PC-9 (cell line): ENCODE results near the gene FCER2. TPM values are rescaled to one million over a fixed set of nuclear protein-coding genes. Genes with fewer than 3 reads are reported as not detected.
A peak's percentile ranks its signal among the peaks of the same experiment; 100 is the strongest.

Experiments
- BruUV-seq: library from RNA; stranded (reverse); fragments of 400-500 nt; replicated peaks from 2 replicates; lab custom pipeline; 2021; lab: Mats Ljungman, UMichigan
- CTCF ChIA-PET: fragments of 300-600 bp; sonication (Branson Sonifier 250); formaldehyde crosslinking; loops from one replicate; lab custom pipeline; 2022; ENCODE audit warnings: antibody characterized with exemption; lab: Charles Lee
- POLR2A ChIA-PET: fragments of 300-600 bp; sonication (Branson Sonifier 250); formaldehyde crosslinking; loops from one replicate; lab custom pipeline; 2022; ENCODE audit warnings: antibody characterized with exemption; ENCODE audit not compliant: unreplicated experiment; lab: Charles Lee
- DNase-seq, 2 experiments: peaks; one replicate each; pipeline versions ENCODE4 v3.0.0 to v3.0.0-alpha.2; 2015 to 2022; ENCODE audit warnings: mixed read lengths in 1 of 2
- H2AFZ ChIP-seq: fragments of 200-600 bp; sonication (generic); 2 replicates; pipeline ENCODE4 v1.8.1; 2017; ENCODE audit warnings: antibody characterized with exemption
- H3F3A ChIP-seq: fragments of 200-600 bp; sonication (generic); 2 replicates; pipeline ENCODE4 v1.8.1; 2017; ENCODE audit warnings: antibody characterized with exemption, mild to moderate bottlenecking, low read depth; ENCODE audit not compliant: insufficient read depth
- H3K27ac ChIP-seq: fragments of 200-600 bp; sonication (generic); 2 replicates; pipeline ENCODE4 v1.6.1; 2016; ENCODE audit warnings: mixed run types
- H3K27me3 ChIP-seq: fragments of 200-600 bp; sonication (generic); 2 replicates; pipeline ENCODE4 v1.6.1; 2016; ENCODE audit warnings: low read depth, mixed run types; ENCODE audit not compliant: insufficient read depth
- H3K36me3 ChIP-seq: fragments of 200-600 bp; sonication (generic); 2 replicates; pipeline ENCODE4 v1.6.1; 2016; ENCODE audit warnings: low read depth, mixed run types
- H3K4me1 ChIP-seq: fragments of 200-600 bp; sonication (generic); replicated peaks from 2 replicates; pipeline ENCODE4 v1.6.1; 2016; ENCODE audit warnings: mixed run types; ENCODE audit not compliant: insufficient read depth
- H3K4me2 ChIP-seq: fragments of 200-600 bp; sonication (generic); 2 replicates; pipeline ENCODE4 v1.6.1; 2017; ENCODE audit warnings: mixed run types
- H3K4me3 ChIP-seq: fragments of 200-600 bp; sonication (generic); 2 replicates; pipeline ENCODE4 v1.6.1; 2016; ENCODE audit warnings: mixed run types
- H3K79me2 ChIP-seq: fragments of 200-600 bp; sonication (generic); 2 replicates; pipeline ENCODE4 v1.6.1; 2017; ENCODE audit warnings: low read depth, mixed run types
- H3K9me2 ChIP-seq: fragments of 200-600 bp; sonication (generic); 2 replicates; pipeline ENCODE4 v1.8.1; 2017; ENCODE audit warnings: mild to moderate bottlenecking; ENCODE audit not compliant: insufficient read depth
- H3K9me3 ChIP-seq: fragments of 200-600 bp; sonication (generic); 2 replicates; pipeline ENCODE4 v1.8.1; 2016; ENCODE audit warnings: low read depth; ENCODE audit not compliant: insufficient read depth
- H4K20me1 ChIP-seq: fragments of 200-600 bp; sonication (generic); 2 replicates; pipeline ENCODE4 v1.8.1; 2017; ENCODE audit not compliant: insufficient read depth
- CTCF ChIP-seq: fragments of 200-600 bp; sonication (generic); conservative IDR thresholded peaks from 2 replicates; pipeline ENCODE4 v1.6.1; 2017; ENCODE audit warnings: mixed run types, antibody characterized with exemption, mild to moderate bottlenecking, moderate library complexity
- EZH2 ChIP-seq: fragments of 200-600 bp; sonication (generic); IDR thresholded peaks from 2 replicates; pipeline ENCODE4 v1.8.0; 2017; ENCODE audit warnings: antibody characterized with exemption, low read depth
- intact Hi-C: fragments of 100-400 bp; cut with micrococcal nuclease; formaldehyde crosslinking; loops from one replicate; pipeline ENCODE4 v1.10.0; 2022; ENCODE audit not compliant: unreplicated experiment
- total RNA-seq: library from RNA; stranded (reverse); gene quantifications from 2 replicates; pipeline ENCODE4 v1.2.3, GENCODE V29; 2021

The FCER2 gene
- total RNA-seq, 1 experiment from 2014 or later = not detected

GRCh38 chr19:7661744-7662538, 40.0 kb downstream of the FCER2 start:
- Histone ChIP-seq H4K20me1 (no peaks in the 10 kb centered on the region), H3K4me3 (no peak overlapping the region), H3K27me3 (peaks cover 32% of the 10 kb centered on the region), H2AFZ (no peak overlapping the region), H3K79me2 (no peaks in the 10 kb centered on the region), H3K9me2 (no peaks in the 10 kb centered on the region), H3K4me2 (no peak overlapping the region), H3K4me1 (no peaks in the 10 kb centered on the region), H3F3A (no peaks in the 10 kb centered on the region; the same call in 1 of the 2 replicates), H3K27ac (no peak overlapping the region), H3K36me3 (no peaks in the 10 kb centered on the region), H3K9me3 (no peaks in the 10 kb centered on the region)
- no TSS peak for BruUV-seq
- DNase-seq = no peak
- CTCF ChIA-PET = no interaction called here
- POLR2A ChIA-PET = no interaction called here
- intact Hi-C loops = no loop called here
- TF ChIP-seq EZH2 = no peak
- no peak for TF ChIP-seq CTCF

GRCh38 chr19:7658219-7658686, 43.7 kb downstream of the FCER2 start:
- Histone ChIP-seq H3K27me3 (peaks cover 22% of the 10 kb centered on the region), H3K9me3 (no peaks in the 10 kb centered on the region), H3K9me2 (no peaks in the 10 kb centered on the region), H3F3A (peaks cover 9% of the 10 kb centered on the region), H3K36me3 (no peaks in the 10 kb centered on the region), H3K27ac (no peak overlapping the region), H3K4me3 (no peak overlapping the region), H2AFZ (no peak overlapping the region), H3K79me2 (no peaks in the 10 kb centered on the region), H3K4me1 (peaks cover 15% of the 10 kb centered on the region), H4K20me1 (no peaks in the 10 kb centered on the region), H3K4me2 (no peak overlapping the region)
- no peak for TF ChIP-seq EZH2
- no peak for TF ChIP-seq CTCF
- ChIA-PET CTCF (no interaction called here), POLR2A (no interaction called here)
- intact Hi-C loops = no loop called here
- no peak for DNase-seq
- BruUV-seq = no TSS peak

- Histone ChIP-seq H2AFZ (no peak overlapping the region), H4K20me1 (no peaks in the 10 kb centered on the region), H3K27ac (no peak overlapping the region), H3F3A (peaks cover 13% of the 10 kb centered on the region), H3K4me2 (0 out of 2 replicates have a peak overlapping the region, but pooled peaks have one; percentile 18), H3K79me2 (no peaks in the 10 kb centered on the region), H3K4me1 (peaks cover 25% of the 10 kb centered on the region), H3K36me3 (no peaks in the 10 kb centered on the region), H3K9me3 (no peaks in the 10 kb centered on the region), H3K27me3 (peaks cover 17% of the 10 kb centered on the region), H3K9me2 (no peaks in the 10 kb centered on the region), H3K4me3 (no peak overlapping the region)
- peak in 1 of 2 experiments; percentile 61 for DNase-seq
- intact Hi-C loops = no loop called here
- TF ChIP-seq EZH2 (no peak), CTCF (no peak)
- ChIA-PET CTCF (interaction anchor here (0.6 to 0.7 kb wide), 4 partner anchors 24 to 142 kb away, joined by 3 to 14 read pairs (median 7); partner anchors contain the start of gene TRAPPC5), POLR2A (no interaction called here)
- no TSS peak for BruUV-seq
Measured at GRCh38 chr19:7657131-7657751, 44.7 kb downstream of the FCER2 start.
